22Rv1 (cell line): ENCODE measurements around the gene SUSD3.

Source experiments
- CTCF ChIP-seq: fragments of 450-650 bp; IDR thresholded peaks from 2 replicates; pipeline ENCODE4 v1.5.1; 2017; ENCODE audit warnings: mild to moderate bottlenecking
- ZFX ChIP-seq: fragments of 450-650 bp; IDR thresholded peaks from 2 replicates; pipeline ENCODE4 v1.6.1; 2017; ENCODE audit warnings: antibody characterized with exemption, borderline replicate concordance

DNA sequence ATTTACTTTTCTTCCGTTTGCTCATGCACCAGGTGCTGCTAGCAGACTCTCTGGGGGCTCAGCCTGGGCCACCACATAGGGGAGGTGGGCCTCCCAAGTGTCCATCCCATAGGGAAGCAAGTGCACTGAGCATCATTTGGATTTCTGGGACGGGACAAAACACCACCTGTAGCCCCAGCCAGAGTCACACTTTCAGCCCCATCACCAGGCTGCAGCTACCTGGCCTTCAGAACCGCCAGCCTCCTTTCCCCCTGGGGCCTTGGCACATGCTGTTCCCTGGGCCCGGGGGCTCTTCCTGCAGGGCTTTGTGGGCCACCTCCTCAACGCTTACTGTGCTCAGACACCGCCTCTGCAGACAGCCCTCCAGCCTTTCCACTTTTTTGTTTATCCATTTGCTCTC, 19.6 kb upstream of the SUSD3 start:
- no peak for TF ChIP-seq CTCF
- TF ChIP-seq ZFX, result no peak
